HepG2 (cell line): ENCODE data around the gene THADA. TPM values are rescaled to one million over a fixed set of nuclear protein-coding genes. Genes with fewer than 3 reads are reported as not detected.

Experiments
- BCL3 ChIP-seq: sonication (generic); formaldehyde crosslinking; IDR thresholded peaks from 2 replicates; pipeline ENCODE4 v1.5.1; 2020; ENCODE audit warnings: mild to moderate bottlenecking, missing genetic modification reagents, moderate library complexity
- CCDC6 ChIP-seq: sonication (generic); formaldehyde crosslinking; IDR thresholded peaks from 2 replicates; pipeline ENCODE4 v1.8.1; 2022; ENCODE audit warnings: mild to moderate bottlenecking, missing genetic modification reagents, moderate library complexity
- GATAD1 ChIP-seq: IDR thresholded peaks from 2 replicates; pipeline ENCODE4 v1.6.1; 2016; ENCODE audit warnings: missing genetic modification reagents, missing compliant biosample characterization
- JARID2 ChIP-seq: sonication (generic); formaldehyde crosslinking; IDR thresholded peaks from 2 replicates; pipeline ENCODE4 v1.8.1; 2023; ENCODE audit warnings: missing genetic modification reagents, inconsistent platforms; ENCODE audit not compliant: insufficient replicate concordance
- MAFG ChIP-seq: sonication (generic); formaldehyde crosslinking; IDR thresholded peaks from 2 replicates; pipeline ENCODE4 v1.5.1; 2020; ENCODE audit warnings: mild to moderate bottlenecking, missing genetic modification reagents
- MED13 ChIP-seq: sonication (generic); formaldehyde crosslinking; IDR thresholded peaks from 2 replicates; pipeline ENCODE4 v1.5.0; 2020; ENCODE audit warnings: missing genetic modification reagents
- MIER3 ChIP-seq: IDR thresholded peaks from 2 replicates; pipeline ENCODE4 v1.6.1; 2016; ENCODE audit warnings: missing compliant biosample characterization, borderline replicate concordance
- NFE2L1 ChIP-seq: sonication (generic); formaldehyde crosslinking; IDR thresholded peaks from 2 replicates; pipeline ENCODE4 v1.4.0; 2020; ENCODE audit warnings: missing genetic modification reagents, mild to moderate bottlenecking, borderline replicate concordance
- NFKB2 ChIP-seq: sonication (generic); formaldehyde crosslinking; IDR thresholded peaks from 2 replicates; pipeline ENCODE4 v1.4.0; 2020; ENCODE audit warnings: missing genetic modification reagents, borderline replicate concordance
- NONO ChIP-seq, 2 experiments: fragments of 450-650 bp in 1 of 2; sonication (generic) in 1 of 2; formaldehyde crosslinking in 1 of 2; IDR thresholded peaks in 1 of 2; conservative IDR thresholded peaks in 1 of 2; 2 replicates each; pipeline versions ENCODE4 v1.6.1 to v1.8.0; 2017 to 2022; ENCODE audit warnings: mild to moderate bottlenecking in 1 of 2, missing genetic modification reagents in 1 of 2, moderate library complexity in 1 of 2
- NR1H2 ChIP-seq: sonication (generic); formaldehyde crosslinking; IDR thresholded peaks from 2 replicates; pipeline ENCODE4 v1.8.1; 2022; ENCODE audit warnings: low read depth, missing genetic modification reagents, borderline replicate concordance
- NR2F6 ChIP-seq, 2 experiments: IDR thresholded peaks; 2 replicates each; pipeline ENCODE4 v1.6.1; 2016; ENCODE audit warnings: antibody characterized with exemption in 1 of 2, mild to moderate bottlenecking in 1 of 2
- PHF21A ChIP-seq: sonication (generic); formaldehyde crosslinking; IDR thresholded peaks from 2 replicates; pipeline ENCODE4 v1.5.0; 2020; ENCODE audit warnings: mild to moderate bottlenecking, missing genetic modification reagents
- PITX1 ChIP-seq: sonication (generic); formaldehyde crosslinking; IDR thresholded peaks from 2 replicates; pipeline ENCODE4 v1.5.1; 2020; ENCODE audit warnings: mild to moderate bottlenecking, missing genetic modification reagents
- POLR2AphosphoS2 ChIP-seq: IDR thresholded peaks from 2 replicates; pipeline ENCODE4 v1.6.1; 2011; ENCODE audit warnings: low read depth, low read length, improper control_type of control experiment
- TIGD3 ChIP-seq: sonication (generic); formaldehyde crosslinking; IDR thresholded peaks from 2 replicates; pipeline ENCODE4 v1.5.1; 2020; ENCODE audit warnings: mild to moderate bottlenecking, missing genetic modification reagents, borderline replicate concordance
- ZMAT3 ChIP-seq: sonication (generic); formaldehyde crosslinking; conservative IDR thresholded peaks from 2 replicates; pipeline ENCODE4 v1.7.0; 2021; ENCODE audit warnings: missing genetic modification reagents
- ZNF562 ChIP-seq: sonication (generic); formaldehyde crosslinking; IDR thresholded peaks from 2 replicates; pipeline ENCODE4 v1.8.0; 2022; ENCODE audit warnings: missing genetic modification reagents, borderline replicate concordance
- ZNF570 ChIP-seq: sonication (generic); formaldehyde crosslinking; IDR thresholded peaks from 2 replicates; pipeline ENCODE4 v1.4.0; 2020; ENCODE audit warnings: mild to moderate bottlenecking, missing genetic modification reagents, borderline replicate concordance
- ZNF577 ChIP-seq: sonication (generic); formaldehyde crosslinking; IDR thresholded peaks from 2 replicates; pipeline ENCODE4 v1.4.0; 2020; ENCODE audit warnings: mild to moderate bottlenecking, low read depth, missing genetic modification reagents, borderline replicate concordance
- ZNF703 ChIP-seq: sonication (generic); formaldehyde crosslinking; IDR thresholded peaks from 2 replicates; pipeline ENCODE4 v1.5.1; 2020; ENCODE audit warnings: missing genetic modification reagents, mild to moderate bottlenecking, moderate library complexity, borderline replicate concordance
- ZNF839 ChIP-seq: sonication (generic); formaldehyde crosslinking; IDR thresholded peaks from 2 replicates; pipeline ENCODE4 v1.4.0; 2020; ENCODE audit warnings: missing genetic modification reagents, mild to moderate bottlenecking, borderline replicate concordance
- polyA plus RNA-seq, 8 experiments: library from polyadenylated mRNA; depleted of rRNA in 3 of 8; stranded (reverse) in 7 of 8; unstranded in 1 of 8; fragments of >200 nt; fragmentation: Illumina TruSeq in 4 of 8; extraction: Trizol in 4 of 8; gene quantifications; 2 replicates each; pipeline versions ENCODE4 v1.2.1 to v1.2.3, GENCODE V29; 2011 to 2016; ENCODE audit warnings: low read depth in 4 of 8, missing spikeins in 1 of 8, mixed read lengths in 1 of 8; ENCODE audit not compliant: insufficient read depth in 1 of 8
- total RNA-seq, 5 experiments: library from RNA; depleted of rRNA; stranded (reverse); fragments of >200 nt; fragmentation: Illumina TruSeq; extraction: Trizol; gene quantifications; 2 replicates each; pipeline ENCODE4 v1.2.3, GENCODE V29; 2016; ENCODE audit warnings: low read depth in 1 of 5
- TF ChIP-seq, protein P1 (sequence below): sonication (generic); formaldehyde crosslinking; IDR thresholded peaks from 2 replicates; pipeline ENCODE4 v1.4.0; 2020; ENCODE audit warnings: missing genetic modification reagents
- TF ChIP-seq, protein P2 (sequence below): sonication (generic); formaldehyde crosslinking; IDR thresholded peaks from 2 replicates; pipeline ENCODE4 v1.4.0; 2020; ENCODE audit warnings: mild to moderate bottlenecking, missing genetic modification reagents
- TF ChIP-seq, protein P3 (sequence below): sonication (generic); formaldehyde crosslinking; IDR thresholded peaks from 2 replicates; pipeline ENCODE4 v1.4.0; 2020; ENCODE audit warnings: missing genetic modification reagents

THADA gene
- total and polyA plus RNA-seq, 2 of the 13 experiments (the other 11 are each of a cell fraction or from before 2014, with no cell fraction given) = 12.7 to 21.7 TPM

DNA sequence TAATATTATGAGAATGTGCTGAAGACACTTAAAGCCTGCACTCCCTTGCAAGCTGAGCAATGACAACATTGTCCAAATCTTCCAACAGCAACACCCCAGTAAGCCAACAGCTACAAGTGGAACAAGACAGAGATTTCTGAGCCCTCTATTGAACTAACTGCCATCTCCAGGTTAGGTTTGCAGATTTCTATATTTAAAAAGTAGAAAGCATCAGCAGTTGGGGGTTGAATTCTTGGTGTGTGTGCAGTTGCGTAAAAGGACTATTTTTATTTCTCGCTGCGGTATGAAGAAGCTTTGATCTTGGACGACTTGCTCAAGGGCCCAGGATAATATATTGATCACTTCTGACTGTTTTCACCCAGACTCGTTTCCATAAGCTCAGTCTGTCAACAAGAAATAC is 263.2 kb downstream of the THADA start (continued):
- TF ChIP-seq NFE2L1 (CRISPR knock-in tag) = no peak
- TF ChIP-seq GATAD1 = no peak
- no peak for TF ChIP-seq TIGD3 (CRISPR knock-in tag)
- no peak for TF ChIP-seq BCL3 (CRISPR knock-in tag)
- peak; percentile 31; the same call in 1 of the 2 replicates for TF ChIP-seq NR2F6 (IDR thresholded peaks at IDR 0.05)
- no peak for TF ChIP-seq NR2F6 (CRISPR knock-in tag; IDR thresholded peaks at IDR 0.05)
- TF ChIP-seq, protein P1, sequence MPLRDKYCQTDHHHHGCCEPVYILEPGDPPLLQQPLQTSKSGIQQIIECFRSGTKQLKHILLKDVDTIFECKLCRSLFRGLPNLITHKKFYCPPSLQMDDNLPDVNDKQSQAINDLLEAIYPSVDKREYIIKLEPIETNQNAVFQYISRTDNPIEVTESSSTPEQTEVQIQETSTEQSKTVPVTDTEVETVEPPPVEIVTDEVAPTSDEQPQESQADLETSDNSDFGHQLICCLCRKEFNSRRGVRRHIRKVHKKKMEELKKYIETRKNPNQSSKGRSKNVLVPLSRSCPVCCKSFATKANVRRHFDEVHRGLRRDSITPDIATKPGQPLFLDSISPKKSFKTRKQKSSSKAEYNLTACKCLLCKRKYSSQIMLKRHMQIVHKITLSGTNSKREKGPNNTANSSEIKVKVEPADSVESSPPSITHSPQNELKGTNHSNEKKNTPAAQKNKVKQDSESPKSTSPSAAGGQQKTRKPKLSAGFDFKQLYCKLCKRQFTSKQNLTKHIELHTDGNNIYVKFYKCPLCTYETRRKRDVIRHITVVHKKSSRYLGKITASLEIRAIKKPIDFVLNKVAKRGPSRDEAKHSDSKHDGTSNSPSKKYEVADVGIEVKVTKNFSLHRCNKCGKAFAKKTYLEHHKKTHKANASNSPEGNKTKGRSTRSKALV (CRISPR knock-in tag) = no peak
- TF ChIP-seq MIER3 = no peak
- TF ChIP-seq POLR2AphosphoS2 = no peak
- TF ChIP-seq, protein P2, sequence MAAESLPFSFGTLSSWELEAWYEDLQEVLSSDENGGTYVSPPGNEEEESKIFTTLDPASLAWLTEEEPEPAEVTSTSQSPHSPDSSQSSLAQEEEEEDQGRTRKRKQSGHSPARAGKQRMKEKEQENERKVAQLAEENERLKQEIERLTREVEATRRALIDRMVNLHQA (CRISPR knock-in tag) = no peak
- no peak for TF ChIP-seq MAFG (CRISPR knock-in tag)
- TF ChIP-seq MED13 (CRISPR knock-in tag) = no peak
- no peak for TF ChIP-seq JARID2
- TF ChIP-seq ZNF562 = no peak
- TF ChIP-seq NFKB2 (CRISPR knock-in tag) = no peak
- TF ChIP-seq ZNF570 (CRISPR knock-in tag) = no peak
- 0 out of 2 replicates have a peak, but pooled peaks have one; percentile 34 for TF ChIP-seq PHF21A (CRISPR knock-in tag)
- TF ChIP-seq ZNF577 (CRISPR knock-in tag) = no peak
- TF ChIP-seq ZNF703 (CRISPR knock-in tag) = no peak
- TF ChIP-seq ZMAT3 (CRISPR knock-in tag) = no peak
- 0 out of 2 replicates have a peak, but pooled peaks have one; percentile 24 for TF ChIP-seq PITX1 (CRISPR knock-in tag)
- TF ChIP-seq, protein P3, sequence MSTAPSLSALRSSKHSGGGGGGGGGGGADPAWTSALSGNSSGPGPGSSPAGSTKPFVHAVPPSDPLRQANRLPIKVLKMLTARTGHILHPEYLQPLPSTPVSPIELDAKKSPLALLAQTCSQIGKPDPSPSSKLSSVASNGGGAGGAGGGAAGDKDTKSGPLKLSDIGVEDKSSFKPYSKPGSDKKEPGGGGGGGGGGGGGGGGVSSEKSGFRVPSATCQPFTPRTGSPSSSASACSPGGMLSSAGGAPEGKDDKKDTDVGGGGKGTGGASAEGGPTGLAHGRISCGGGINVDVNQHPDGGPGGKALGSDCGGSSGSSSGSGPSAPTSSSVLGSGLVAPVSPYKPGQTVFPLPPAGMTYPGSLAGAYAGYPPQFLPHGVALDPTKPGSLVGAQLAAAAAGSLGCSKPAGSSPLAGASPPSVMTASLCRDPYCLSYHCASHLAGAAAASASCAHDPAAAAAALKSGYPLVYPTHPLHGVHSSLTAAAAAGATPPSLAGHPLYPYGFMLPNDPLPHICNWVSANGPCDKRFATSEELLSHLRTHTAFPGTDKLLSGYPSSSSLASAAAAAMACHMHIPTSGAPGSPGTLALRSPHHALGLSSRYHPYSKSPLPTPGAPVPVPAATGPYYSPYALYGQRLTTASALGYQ (CRISPR knock-in tag) = no peak
- TF ChIP-seq CCDC6 (CRISPR knock-in tag) = no peak
- TF ChIP-seq ZNF839 (CRISPR knock-in tag) = no peak
- TF ChIP-seq NONO (IDR thresholded peaks at IDR 0.05) = no peak
- no peak for TF ChIP-seq NONO (CRISPR knock-in tag; conservative IDR thresholded peaks at IDR 0.05)
- TF ChIP-seq NR1H2 (CRISPR knock-in tag) = no peak
